HPDE6-E6E7 (cell line): ENCODE results near the gene ABL1.
A peak's percentile ranks its signal among the peaks of the same experiment; 100 is the strongest.
"Not testable (repeated sequence)": the region's sequence is repeated elsewhere in the genome, so short reads cannot be mapped to it uniquely, and the experiment has no call there.

Experiments used
- DNase-seq: peaks from one replicate; pipeline ENCODE4 v3.0.0; 2011; ENCODE audit warnings: missing footprints; ENCODE audit errors: extremely low spot score

ABL1 gene

GRCh38 chr9:130834371-130835336 is at the start of gene ABL1:
ABL1 (plus strand) TSS chr9:130835254; CDS start chr9:130835447, 193 bp downstream.
- DNase-seq = peak; percentile 87

GRCh38 chr9:130785940-130786508 is 49.0 kb upstream of the ABL1 start:
- no peak for DNase-seq

GRCh38 chr9:130786526-130786925 is 48.5 kb upstream of the ABL1 start:
- DNase-seq = no peak

- DNase-seq = no peak
Measured at GRCh38 chr9:130789747-130790672, 45.0 kb upstream of the ABL1 start.

DNA sequence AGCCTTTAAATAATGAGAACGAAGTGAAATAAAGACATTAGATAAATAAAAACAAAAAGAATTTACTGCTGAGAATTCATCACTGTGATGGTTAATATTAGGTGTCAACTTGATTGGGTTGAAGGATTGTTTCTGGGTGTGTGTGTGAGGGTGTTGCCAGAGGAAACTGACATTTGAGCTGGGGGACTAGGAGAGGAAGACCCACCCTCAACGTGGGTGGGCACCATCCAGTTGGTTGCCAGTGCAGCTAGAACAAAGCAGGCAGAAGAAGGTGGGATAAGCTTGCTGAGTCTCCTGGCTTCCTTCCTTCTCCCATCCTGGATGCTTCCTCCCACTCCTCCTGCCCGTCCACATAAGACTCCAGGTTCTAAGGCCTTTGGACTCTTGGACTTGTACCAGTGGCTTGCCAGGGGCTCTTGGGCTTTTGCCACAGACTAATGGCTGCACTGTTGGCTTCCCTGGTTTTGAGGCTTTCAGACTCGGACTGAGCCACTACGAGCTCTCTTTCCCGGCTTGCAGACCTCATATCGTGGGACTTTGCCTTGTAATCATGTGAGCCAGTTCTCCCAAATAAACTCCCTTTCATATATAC is 43.7 kb upstream of the ABL1 start:
- no peak for DNase-seq

GRCh38 chr9:130793589-130793988 is 41.5 kb upstream of the ABL1 start:
- no peak for DNase-seq

DNA sequence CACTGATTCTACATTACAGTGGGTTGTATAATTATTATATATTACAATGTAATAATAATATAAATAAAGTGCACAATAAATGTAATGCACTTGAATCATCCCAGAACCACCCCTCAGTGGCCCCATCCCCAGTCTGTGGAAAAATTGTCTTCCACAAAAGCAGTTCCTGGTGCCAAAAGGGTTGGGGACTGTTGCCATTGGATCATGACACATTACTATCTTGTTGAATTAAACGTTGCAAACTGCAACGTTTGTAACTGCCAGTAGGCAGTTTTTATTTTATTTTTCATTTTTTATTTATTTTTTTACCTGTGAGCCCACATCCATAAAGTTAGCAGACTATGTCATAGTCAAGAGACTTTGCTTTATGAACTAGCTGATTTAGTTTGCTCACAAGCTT is 41.0 kb upstream of the ABL1 start:
- DNase-seq = not testable (repeated sequence)

- DNase-seq = not testable (repeated sequence)
Measured at GRCh38 chr9:130794423-130794822, 40.6 kb upstream of the ABL1 start.

GRCh38 chr9:130794923-130795495 is 40.0 kb upstream of the ABL1 start:
- no peak for DNase-seq

DNA sequence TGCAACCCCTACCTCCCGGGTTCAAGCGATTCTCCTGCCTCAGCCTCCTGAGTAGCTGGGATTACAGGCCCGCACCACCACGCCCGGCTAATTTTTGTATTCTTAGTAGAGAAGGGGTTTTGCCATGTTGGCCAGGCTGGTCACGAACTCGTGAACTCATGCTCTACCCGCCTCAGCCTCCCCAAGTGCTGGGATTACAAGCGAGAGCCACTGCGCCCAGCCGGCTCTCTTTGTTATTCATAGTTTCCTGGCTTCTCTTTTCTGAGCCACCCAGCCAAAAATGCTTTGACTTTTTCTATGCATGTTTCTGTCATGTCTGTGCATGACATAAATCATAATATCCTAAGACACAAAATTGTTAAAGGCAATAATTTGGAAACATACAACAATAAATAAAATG is 31.9 kb upstream of the ABL1 start:
- DNase-seq = not testable (repeated sequence)

GRCh38 chr9:130805510-130806326 is 29.3 kb upstream of the ABL1 start:
- no peak for DNase-seq

- no peak for DNase-seq
Measured at GRCh38 chr9:130806327-130806716, 28.7 kb upstream of the ABL1 start.

- DNase-seq = no peak
Measured at GRCh38 chr9:130810609-130811136, 24.4 kb upstream of the ABL1 start.

DNA sequence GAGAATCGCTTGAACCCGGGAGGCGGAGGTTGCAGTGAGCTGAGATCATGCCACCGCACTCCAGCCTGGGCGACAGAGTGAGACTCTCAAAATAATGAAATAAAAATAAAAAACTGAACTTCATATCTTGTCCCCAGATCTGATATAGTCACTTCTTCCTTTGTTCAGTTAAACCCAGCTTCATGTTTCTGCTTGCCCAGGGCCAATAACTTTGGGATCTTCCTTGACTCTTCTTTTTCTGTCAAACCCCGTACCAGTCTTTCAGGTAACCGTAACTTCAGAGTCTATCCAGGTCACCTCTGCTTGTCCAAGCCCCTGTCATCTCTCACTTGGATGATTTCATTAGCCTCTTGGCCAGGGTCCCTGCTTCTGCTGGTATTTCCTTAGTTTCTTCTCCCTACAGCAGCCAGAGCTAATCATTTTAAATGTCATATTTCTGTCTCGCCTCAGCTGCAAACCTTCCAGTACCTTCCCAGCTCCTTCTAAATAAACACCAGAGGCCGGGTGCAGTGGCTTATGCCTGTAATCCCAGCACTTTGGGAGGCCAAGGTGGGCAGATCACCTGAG is 19.7 kb upstream of the ABL1 start:
- no peak for DNase-seq

DNA sequence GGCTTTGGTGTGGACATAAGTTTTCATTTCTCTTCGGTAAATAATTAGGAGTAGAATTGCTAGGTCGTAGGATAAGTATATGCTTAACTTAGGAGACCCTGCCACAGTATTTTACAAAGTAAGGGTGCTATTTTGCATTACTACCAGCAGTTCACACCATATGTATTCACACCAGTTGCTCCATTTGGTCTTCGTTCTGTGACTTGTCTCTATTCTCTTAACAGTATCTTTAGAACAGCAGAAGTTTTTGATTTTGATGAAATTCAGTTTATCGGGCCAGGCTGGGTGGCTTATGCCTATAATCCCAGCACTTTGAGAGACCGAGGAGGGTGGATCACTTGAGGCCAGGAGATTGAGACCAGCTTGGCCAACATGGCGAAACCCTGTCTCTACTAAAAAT is 17.1 kb upstream of the ABL1 start:
- DNase-seq = no peak

DNA sequence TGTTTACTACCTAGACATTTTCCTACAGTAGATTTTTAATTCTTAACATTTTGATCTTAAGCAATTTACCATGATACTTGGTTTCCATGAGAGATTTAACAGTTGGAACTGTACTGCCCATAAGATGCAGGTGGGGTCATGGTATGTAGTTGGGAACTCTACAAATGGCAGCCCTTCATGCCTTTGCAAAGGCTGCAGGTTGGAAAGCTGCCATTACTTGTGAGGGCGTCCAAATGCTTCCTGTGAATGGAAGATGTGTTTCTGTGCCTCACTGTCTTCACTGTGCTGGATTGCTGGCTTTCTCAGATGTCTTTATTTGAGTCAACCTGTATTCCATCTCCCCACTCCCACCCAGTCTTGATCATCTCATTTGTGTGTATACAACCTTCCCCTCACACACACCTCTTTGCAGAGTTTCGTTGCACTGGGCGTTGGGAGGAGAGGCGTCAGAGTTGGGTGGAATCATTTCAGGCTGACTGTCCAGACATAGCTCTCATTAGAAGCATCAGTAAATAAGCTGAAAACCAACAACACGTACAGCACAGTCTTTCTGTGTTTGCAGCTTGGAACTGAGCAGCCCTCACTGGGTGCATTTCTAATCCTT is 14.8 kb upstream of the ABL1 start:
- DNase-seq = no peak

- DNase-seq = no peak
Measured at GRCh38 chr9:130823435-130823834, 11.6 kb upstream of the ABL1 start.

DNA sequence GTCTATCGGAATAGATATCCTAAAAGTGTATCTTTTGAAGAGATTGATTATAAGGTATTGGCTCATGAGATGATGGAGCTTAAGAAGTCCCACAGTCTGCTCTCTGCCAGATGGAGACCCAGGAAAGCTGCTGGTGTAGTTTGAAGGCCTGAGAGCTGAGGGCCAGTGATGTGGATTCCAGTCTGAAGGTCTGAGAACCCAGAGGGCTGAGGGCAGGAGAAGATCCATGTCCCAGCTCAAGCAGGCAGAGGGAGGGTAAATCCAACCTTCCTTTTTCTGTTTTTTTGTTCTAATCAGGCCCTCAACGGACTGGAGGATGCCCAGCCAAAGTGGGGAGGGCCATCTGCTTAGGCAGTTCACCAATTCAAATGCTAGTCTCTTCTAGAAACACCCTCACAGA is 11.0 kb upstream of the ABL1 start:
- no peak for DNase-seq

DNA sequence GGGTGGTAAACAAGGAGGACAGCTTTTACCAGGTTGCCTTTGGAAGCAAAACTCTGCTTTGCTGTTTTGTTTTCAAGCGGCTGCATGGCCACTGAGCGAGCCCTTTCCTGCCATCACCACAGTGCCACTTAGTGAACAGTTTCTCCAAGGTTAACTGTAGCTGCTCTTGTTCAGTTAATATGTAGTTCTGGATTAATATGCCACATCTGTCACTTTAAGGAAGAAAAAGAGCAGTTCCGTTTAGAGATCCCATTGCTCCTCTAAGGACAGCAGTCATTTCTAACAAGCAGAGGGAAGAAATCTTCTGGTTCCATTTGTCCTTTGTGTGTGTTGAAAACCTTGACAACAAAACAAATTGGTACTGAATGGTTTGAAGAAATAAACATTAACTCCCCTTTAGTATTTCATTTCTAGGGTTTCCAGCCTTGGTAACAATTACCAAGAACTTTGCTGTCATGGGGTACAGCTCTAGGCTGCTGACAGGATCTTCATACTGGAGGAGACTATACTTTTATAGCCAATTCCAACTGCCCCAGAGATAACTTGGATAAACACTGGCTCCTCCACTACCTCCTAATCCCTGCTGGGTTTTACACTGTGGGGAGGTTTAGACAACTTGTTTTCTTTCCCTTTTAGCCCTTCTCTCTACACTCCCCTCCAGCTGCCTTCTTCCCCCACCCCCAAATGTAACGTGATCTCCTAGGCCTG is 10.3 kb upstream of the ABL1 start:
- no peak for DNase-seq
